Myocyte (in vitro differentiated cells): ENCODE results near the gene STON1. TPM values are rescaled to one million over a fixed set of nuclear protein-coding genes. Genes with fewer than 3 reads are reported as not detected.
"Not testable (repeated sequence)": the region's sequence is repeated elsewhere in the genome, so short reads cannot be mapped to it uniquely, and the experiment has no call there.

Experiments used
- DNase-seq: peaks from one replicate; pipeline ENCODE4 v3.0.0-alpha.2; 2012; ENCODE audit warnings: low read depth
- total RNA-seq: library from RNA; depleted of rRNA; stranded (reverse); fragments of >200 nt; gene quantifications from 2 replicates; pipeline ENCODE4 v1.2.3, GENCODE V29; 2014

Gene STON1
- total RNA-seq, 1 donor from 2014 or later = 7.8 TPM

DNA sequence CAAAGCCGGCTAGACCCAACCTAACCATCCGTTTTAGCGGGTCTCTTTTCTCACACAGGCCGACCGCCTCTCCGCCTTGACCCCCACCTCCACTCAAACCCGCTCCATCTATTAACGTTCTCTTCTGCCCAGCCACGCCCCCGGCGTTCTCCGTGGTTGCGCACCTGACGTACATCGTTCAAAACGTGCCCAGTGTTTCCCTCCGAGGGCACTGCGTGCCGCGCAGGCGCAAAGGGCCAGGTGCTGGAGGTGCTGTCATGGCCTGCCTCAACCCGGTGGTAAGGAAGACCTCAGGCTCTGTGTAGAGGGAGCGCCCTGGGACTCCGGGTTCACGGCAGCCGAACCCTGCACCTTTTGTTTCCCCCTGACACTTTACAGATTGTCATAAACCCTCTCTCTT is 87.7 kb downstream of the STON1 start, which contains the start of gene GTF2A1L:
GTF2A1L (plus strand) TSS at position 239 of the 400 bp plus-strand sequence; CDS start at position 258, 19 bp downstream.
- no peak for DNase-seq

- no peak for DNase-seq
Observed at GRCh38 chr2:48619526-48619925, 89.6 kb downstream of the STON1 start.

DNA sequence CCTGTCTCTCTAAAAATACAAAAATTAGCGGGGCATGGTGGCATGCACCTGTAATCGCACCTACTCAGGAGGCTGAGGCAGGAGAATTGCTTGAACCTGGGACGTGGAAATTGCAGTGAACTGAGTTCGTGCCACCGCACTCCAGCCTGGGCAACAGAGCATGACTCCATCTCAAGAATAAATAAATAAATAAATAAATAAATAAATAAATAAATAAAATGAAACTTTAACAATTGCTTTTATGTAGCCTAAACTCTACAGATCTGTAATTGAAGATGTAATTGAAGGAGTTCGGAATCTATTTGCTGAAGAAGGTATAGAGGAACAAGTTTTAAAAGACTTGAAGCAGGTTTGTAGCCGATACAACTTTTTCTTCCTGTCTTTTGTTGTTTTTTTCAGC is 90.7 kb downstream of the STON1 start:
- no peak for DNase-seq

DNA sequence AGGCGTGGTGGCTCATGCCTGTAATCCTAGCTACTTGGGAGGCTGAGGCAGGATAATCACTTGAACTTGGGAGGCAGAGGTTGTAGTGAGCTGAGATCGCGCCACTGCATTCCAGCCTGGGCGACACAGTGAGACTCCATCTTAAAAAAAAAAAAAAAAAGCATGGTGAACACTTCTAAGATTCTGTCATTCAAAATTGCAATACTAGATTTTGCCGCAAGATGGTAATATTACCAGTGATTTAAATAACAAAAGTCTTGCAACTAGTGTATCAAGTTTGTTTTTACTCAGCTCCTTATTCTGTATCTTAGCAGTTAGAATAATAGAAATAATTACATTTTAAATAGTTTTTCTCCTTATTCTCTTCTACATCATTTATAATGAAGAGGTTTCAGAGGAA is 92.7 kb downstream of the STON1 start:
- DNase-seq = not testable (repeated sequence)

DNA sequence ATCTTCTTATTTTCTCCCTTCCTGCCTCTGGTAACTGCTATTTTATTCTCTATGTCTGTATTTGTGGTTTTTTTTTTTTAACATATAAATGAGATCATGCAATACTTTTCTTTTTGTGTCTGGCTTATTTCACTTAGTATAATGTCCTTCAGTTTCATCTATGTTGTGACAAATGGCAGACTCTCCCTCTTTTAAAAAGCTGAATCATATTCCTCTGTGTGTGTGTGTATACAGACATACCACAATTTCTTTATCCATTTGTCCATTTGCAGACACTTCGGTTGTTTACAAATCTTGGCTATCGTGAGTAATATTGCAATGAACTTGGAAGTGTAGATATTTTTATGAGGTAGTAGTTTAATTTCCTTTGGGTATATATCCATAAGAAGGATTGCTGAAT is 94.7 kb downstream of the STON1 start:
- DNase-seq = no peak

DNA sequence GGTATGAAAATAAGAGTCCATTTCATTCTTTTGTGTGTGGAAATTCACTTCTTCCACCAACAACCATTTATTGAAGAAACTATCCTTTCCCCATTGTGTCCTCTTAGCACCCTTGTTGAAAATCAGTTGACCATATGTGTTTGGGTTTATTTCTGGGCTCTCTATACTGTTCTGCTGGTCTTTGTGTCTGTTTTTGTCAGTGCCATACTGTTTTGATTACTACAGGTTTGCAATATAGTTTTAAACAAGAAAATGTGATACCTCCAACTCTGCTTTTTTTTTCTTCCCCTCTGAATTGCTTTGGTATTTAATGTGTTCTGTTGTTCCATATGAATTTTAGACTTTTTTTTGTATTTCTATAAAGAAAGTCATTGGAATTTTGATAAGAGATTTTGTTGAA is 96.1 kb downstream of the STON1 start:
- no peak for DNase-seq

- no peak for DNase-seq
Observed at GRCh38 chr2:48633143-48633542, 103.2 kb downstream of the STON1 start.

DNA sequence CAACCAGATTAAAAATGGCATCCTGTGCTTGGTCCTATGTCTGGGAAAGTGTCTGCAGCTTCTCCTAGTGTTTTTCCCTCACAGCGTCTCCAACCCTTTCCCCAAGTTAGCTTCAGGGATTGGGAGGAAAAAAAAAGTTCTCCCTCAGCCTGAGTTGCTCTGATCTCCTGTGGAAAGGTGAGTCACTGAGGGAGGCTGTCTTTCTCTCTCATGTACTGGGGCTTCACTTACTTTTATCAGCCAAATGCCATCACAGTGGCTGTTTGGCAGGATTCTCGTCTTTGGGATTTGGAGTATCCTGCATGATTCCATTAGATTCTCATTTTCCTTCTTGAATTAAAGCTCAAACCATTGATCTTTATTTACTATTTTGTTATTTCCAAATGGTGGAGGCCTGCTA is 105.8 kb downstream of the STON1 start:
- no peak for DNase-seq

DNA sequence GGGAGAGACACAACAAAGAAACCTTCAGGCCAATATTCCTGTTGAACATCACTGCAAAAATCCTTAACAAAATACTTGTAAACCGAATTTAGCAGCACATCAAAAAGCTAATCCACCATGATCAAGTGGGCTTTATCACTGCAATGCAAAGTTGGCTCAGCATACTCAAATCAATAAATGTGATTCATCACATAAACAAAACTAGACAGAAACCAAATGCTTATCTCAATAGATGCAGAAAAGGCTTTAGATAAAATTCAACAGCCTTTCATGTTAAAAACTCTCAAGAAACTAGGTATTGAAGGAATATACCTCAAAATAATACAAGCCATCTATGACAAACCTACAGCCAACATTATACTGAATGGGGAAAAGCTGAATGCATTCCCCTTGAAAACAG is 108.3 kb downstream of the STON1 start:
- no peak for DNase-seq

Other genes with a start within 250 kb of the STON1 start
- 50.6 and 56.3 TPM in 2 replicates for gene FOXN2, start 215.5 kb upstream of the STON1 start, total RNA-seq
- gene PPP1R21, start 89.4 kb upstream of the STON1 start, total RNA-seq = 7.8 and 8.2 TPM in 2 replicates
- 0.57 and 0.80 TPM in 2 replicates for gene GTF2A1L, start 87.7 kb downstream of the STON1 start, total RNA-seq
- not detected in 2 replicates for gene LHCGR, start 225.6 kb downstream of the STON1 start, total RNA-seq